Mucosa of rectum (tissue), 2 donors: Measurements from ENCODE around the gene ACACB.

ENCODE experiments used
- H3K27ac ChIP-seq, 2 donors: one replicate each; pipeline ENCODE4 v1.7.0; 2013; ENCODE audit warnings: inconsistent platforms in 2 of 2, low read depth in 2 of 2, low read length in 2 of 2
- H3K27me3 ChIP-seq, 2 donors: one replicate each; pipeline ENCODE4 v1.7.0; 2013; ENCODE audit warnings: low read length in 2 of 2; ENCODE audit not compliant: control insufficient read depth in 2 of 2, insufficient read depth in 2 of 2
- H3K36me3 ChIP-seq, 2 donors: one replicate each; pipeline ENCODE4 v1.7.0; 2013; ENCODE audit warnings: low read length in 2 of 2; ENCODE audit not compliant: control insufficient read depth in 2 of 2, insufficient read depth in 2 of 2
- H3K4me1 ChIP-seq, 2 donors: one replicate each; pipeline ENCODE4 v1.7.0; 2013; ENCODE audit warnings: low read length in 2 of 2, mild to moderate bottlenecking in 1 of 2; ENCODE audit not compliant: control insufficient read depth in 2 of 2, insufficient read depth in 2 of 2
- H3K4me3 ChIP-seq, 2 donors: one replicate each; pipeline ENCODE4 v1.7.0; 2013; ENCODE audit warnings: low read length in 2 of 2
- H3K9ac ChIP-seq, 2 donors: one replicate each; pipeline ENCODE4 v1.7.0; 2013; ENCODE audit warnings: low read length in 2 of 2, low read depth in 1 of 2, mild to moderate bottlenecking in 1 of 2
- H3K9me3 ChIP-seq, 2 donors: one replicate each; pipeline ENCODE4 v1.7.0; 2013; ENCODE audit warnings: low read length in 2 of 2; ENCODE audit not compliant: control insufficient read depth in 2 of 2
- donor health status: healthy.
- donor health status: Normal muscosa, but diverticular disease.

The ACACB gene

DNA sequence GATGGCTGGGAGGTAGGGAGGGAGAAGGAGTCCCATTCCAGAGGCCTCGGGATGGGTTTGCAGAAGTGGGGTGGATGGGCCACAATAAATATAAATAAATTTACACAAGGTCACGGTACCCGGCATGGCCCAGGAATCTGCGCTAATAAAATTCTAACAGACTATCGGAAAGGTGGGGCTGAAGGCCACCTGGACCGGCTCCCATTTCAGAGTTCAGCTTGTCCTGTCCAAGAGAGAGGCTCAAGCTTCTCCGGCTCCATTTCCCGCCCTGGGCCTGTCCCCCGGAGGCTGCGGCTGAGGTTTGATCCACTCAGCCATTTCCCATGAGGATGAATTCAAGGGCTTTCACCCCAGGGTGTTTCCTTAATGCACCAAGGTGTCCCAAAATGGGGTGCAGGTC, 162.5 kb downstream of the ACACB start:
- Histone ChIP-seq H3K4me1 (peaks cover 0 to 4% of the 10 kb centered on the region in 2 donors), H3K9ac (no peak overlapping the region), H3K9me3 (no peaks in the 10 kb centered on the region), H3K36me3 (no peaks in the 10 kb centered on the region), H3K27me3 (no peaks in the 10 kb centered on the region), H3K27ac (no peak overlapping the region), H3K4me3 (no peak overlapping the region)

DNA sequence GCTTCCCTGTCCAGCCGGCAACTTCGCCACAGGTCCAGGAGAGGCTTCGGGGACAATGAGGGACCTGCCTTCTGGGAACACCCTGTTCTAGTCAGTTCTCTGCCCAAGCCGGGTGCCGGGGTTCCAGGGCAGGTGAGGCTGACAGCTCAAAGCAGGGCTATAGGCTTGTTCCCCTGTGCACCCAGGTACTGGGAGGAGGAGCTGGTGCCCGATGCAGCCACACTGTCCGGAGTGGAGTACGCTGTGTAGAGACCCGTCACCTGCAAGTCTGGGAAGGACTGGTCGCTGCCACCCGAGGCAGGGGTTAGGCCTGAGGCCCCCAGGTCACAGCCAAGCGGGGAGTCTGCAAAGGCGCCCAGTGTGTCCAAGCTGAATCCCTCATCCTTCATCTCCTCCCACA, 163.1 kb downstream of the ACACB start:
- Histone ChIP-seq H3K4me1 (peaks cover 0 to 4% of the 10 kb centered on the region in 2 donors), H3K27me3 (no peaks in the 10 kb centered on the region), H3K9me3 (no peaks in the 10 kb centered on the region), H3K4me3 (no peak overlapping the region), H3K36me3 (no peaks in the 10 kb centered on the region), H3K9ac (no peak overlapping the region), H3K27ac (no peak overlapping the region)

DNA sequence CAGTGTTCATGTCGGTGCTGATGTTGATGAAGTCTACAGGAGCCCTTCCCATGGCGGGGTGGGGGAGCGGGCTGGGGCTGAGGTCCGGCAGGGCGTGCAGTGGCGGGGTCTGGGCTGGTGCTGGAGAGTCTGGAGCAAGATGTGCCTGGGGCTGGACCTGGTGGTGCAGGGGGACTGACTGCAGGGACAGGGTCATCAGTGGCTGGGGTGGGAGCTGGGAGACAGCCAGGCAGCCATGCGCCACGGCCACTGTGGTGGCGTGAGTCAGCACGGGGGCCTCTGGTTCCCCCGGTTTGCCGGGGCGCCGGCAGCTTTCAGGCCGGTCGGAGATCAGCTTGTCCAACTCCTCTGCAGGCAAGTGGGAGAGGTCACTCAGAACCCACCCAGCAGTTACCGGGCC, 165.1 kb downstream of the ACACB start:
- Histone ChIP-seq H3K27ac (no peak overlapping the region), H3K9me3 (no peaks in the 10 kb centered on the region), H3K9ac (no peak overlapping the region), H3K4me1 (peaks cover 0 to 4% of the 10 kb centered on the region in 2 donors), H3K4me3 (no peak overlapping the region), H3K36me3 (no peaks in the 10 kb centered on the region), H3K27me3 (no peaks in the 10 kb centered on the region)

DNA sequence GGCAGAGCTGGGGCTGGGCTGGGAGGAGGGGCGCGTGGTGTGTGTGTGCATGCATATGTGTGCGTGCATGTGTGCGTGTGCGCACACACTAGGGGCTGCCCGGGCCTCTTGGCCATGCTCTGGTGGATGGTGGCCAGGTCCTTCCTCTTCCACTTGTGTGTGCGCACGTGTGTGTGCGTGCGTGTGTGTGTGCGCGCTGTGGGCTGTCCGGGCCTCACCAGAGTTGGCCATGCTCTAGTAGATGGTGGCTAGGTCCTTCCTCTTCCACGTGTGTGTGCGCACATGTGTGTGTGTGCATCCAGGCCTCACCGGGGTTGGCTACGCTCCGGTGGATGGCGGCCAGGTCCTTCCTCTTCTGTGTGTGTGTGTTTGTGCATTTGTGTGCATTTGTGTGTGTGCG, 168.0 kb downstream of the ACACB start:
- H3K4me3 ChIP-seq: no peak overlapping the region
- no peak overlapping the region for H3K27ac ChIP-seq
- no peaks in the 10 kb centered on the region for H3K36me3 ChIP-seq
- H3K9ac ChIP-seq: no peak overlapping the region
- no peaks in the 10 kb centered on the region for H3K27me3 ChIP-seq
- H3K9me3 ChIP-seq: no peaks in the 10 kb centered on the region
- H3K4me1 ChIP-seq: no peaks in the 10 kb centered on the region

DNA sequence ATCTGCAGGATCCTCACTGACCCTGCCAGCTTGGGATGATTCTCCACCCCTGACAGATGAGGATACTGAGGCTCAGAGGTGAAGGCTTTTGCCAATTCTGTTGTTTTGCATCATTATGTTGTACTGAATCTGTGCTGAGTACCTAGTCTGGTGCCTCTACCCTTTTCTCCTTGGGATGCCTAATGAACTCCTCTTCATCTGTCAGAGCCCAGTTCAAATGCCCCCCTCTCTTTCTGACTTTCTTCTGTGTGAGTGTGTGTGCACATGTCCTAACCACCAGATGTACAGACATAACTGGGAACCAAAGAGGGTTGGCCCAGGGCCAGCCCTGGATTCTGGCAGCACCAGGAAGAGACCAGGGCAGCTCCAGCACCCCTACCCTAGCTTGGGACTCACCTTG, 169.9 kb downstream of the ACACB start:
- Histone ChIP-seq H3K9ac (no peak overlapping the region), H3K36me3 (no peaks in the 10 kb centered on the region), H3K27ac (no peak overlapping the region), H3K4me1 (no peaks in the 10 kb centered on the region), H3K4me3 (no peak overlapping the region), H3K9me3 (no peaks in the 10 kb centered on the region), H3K27me3 (no peaks in the 10 kb centered on the region)

DNA sequence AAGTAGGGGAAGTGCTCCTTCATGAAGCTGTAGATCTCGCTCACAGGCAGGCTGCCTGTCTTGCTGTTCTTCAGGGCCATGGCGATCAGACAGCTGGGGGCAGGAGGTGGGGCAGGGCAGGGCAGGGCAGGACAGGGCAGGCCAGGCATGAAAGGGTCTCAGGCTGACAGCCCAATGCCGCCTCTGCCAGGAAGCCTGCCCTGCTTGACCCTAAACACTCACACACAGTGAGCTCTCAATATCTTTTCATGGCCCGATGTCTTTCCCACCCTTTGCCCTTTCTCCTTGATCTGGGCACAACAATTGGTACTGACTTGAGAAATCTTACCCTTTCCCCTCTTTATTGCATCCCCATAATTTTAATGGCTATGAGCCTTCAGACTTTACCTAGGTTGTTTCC, 170.3 kb downstream of the ACACB start:
- no peaks in the 10 kb centered on the region for H3K4me1 ChIP-seq
- no peak overlapping the region for H3K4me3 ChIP-seq
- H3K36me3 ChIP-seq: no peaks in the 10 kb centered on the region
- H3K27me3 ChIP-seq: no peaks in the 10 kb centered on the region
- H3K9ac ChIP-seq: no peak overlapping the region
- no peaks in the 10 kb centered on the region for H3K9me3 ChIP-seq
- H3K27ac ChIP-seq: no peak overlapping the region

DNA sequence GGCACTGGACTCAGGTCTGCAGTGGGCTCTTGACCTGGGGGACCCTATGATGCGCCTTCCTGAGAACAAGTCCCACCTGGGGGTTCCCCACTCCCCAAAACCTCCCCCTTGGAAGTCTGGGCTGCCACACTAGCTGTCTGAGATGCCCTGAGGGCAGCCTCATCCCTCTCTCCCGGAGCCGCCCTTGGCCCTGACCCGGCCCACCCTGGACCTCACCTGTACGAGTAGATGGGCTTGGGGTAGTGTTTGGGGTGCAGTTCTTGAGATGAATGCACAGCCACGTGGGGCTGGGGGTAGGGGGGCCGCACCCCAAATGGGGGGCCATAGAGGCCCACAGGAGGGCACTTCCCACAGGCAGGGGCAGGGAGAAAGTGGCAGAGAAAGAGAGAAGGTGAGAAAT, 170.8 kb downstream of the ACACB start:
- Histone ChIP-seq H3K27ac (no peak overlapping the region), H3K36me3 (no peaks in the 10 kb centered on the region), H3K9me3 (no peaks in the 10 kb centered on the region), H3K9ac (no peak overlapping the region), H3K27me3 (no peaks in the 10 kb centered on the region), H3K4me1 (no peaks in the 10 kb centered on the region), H3K4me3 (no peak overlapping the region)

DNA sequence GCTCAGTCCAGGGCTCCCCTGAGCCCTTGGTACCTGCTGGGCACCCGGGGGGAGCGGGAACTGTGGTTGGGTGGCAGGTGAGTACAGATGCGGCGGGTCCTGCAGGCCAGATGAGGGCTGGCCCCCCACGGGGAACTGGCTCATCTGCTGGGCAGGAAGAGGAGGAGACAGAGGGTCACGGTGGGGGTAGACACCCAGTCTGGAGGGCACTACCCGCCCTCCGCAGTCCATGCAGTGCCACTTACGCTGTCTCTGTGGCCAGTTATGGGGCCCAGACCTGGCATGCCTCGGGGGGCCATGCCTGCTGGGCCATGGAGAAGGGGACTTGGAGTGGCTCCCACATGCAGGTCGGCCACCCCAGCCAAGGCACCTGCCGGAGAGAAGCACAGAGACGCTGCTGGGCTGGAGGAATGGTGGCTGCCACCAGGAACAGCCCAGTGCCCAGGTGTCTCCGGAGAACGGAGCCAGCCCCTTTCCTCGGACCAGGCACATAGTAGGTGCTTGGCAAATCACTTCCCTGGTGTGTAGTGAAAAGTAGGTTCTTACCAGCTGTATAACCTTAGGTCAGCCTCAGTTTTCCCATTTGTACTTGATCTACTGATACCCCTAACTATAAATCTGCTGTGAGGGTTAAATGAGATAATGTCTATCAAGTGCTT, 171.6 kb downstream of the ACACB start:
- Histone ChIP-seq H3K9ac (no peak overlapping the region), H3K27ac (no peak overlapping the region), H3K4me1 (no peaks in the 10 kb centered on the region), H3K27me3 (no peaks in the 10 kb centered on the region), H3K36me3 (no peaks in the 10 kb centered on the region), H3K9me3 (no peaks in the 10 kb centered on the region), H3K4me3 (no peak overlapping the region)

DNA sequence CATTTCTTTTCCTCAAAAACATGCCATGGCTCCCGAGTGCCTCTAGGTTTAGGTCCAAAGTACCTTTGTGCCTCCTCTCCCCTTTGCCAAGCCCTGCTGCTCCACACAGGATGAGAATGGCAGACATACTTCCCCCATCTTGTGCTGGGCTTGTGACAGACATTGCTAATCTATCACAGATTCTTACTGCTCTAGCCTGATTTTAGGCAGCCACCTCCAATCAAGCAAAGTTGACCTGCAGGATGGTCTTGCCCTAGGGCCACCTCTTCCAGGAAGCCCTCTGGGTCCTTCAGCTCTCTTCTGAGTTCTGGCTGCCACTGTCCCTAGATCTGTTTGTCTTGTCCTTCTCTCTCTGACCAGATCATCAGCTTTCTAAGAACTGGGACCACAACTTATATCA, 172.2 kb downstream of the ACACB start:
- no peaks in the 10 kb centered on the region for H3K36me3 ChIP-seq
- H3K27ac ChIP-seq: no peak overlapping the region
- H3K4me3 ChIP-seq: no peak overlapping the region
- H3K9me3 ChIP-seq: no peaks in the 10 kb centered on the region
- H3K9ac ChIP-seq: no peak overlapping the region
- no peaks in the 10 kb centered on the region for H3K4me1 ChIP-seq
- no peaks in the 10 kb centered on the region for H3K27me3 ChIP-seq

DNA sequence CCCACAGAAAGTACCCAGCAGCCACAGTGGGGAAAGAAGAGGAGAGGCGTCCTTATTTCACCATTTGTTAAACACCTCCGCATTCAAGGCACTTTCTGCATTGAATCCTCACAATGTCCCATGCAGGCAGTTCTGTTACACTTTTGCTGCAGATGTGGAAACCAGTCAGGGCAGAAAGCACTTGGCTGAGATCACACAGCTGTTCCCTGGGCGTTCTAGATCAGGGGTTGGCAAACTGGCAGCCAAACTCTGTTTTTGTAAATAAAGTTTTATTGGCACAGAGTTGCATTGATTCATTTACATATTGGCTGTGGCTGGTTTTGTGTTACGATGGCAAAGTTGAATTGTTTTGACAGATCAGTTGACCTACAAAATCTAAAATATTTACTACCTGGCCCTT, 172.6 kb downstream of the ACACB start:
- no peak overlapping the region for H3K4me3 ChIP-seq
- H3K4me1 ChIP-seq: no peaks in the 10 kb centered on the region
- no peak overlapping the region for H3K9ac ChIP-seq
- no peaks in the 10 kb centered on the region for H3K9me3 ChIP-seq
- no peaks in the 10 kb centered on the region for H3K36me3 ChIP-seq
- H3K27me3 ChIP-seq: no peaks in the 10 kb centered on the region
- H3K27ac ChIP-seq: no peak overlapping the region

DNA sequence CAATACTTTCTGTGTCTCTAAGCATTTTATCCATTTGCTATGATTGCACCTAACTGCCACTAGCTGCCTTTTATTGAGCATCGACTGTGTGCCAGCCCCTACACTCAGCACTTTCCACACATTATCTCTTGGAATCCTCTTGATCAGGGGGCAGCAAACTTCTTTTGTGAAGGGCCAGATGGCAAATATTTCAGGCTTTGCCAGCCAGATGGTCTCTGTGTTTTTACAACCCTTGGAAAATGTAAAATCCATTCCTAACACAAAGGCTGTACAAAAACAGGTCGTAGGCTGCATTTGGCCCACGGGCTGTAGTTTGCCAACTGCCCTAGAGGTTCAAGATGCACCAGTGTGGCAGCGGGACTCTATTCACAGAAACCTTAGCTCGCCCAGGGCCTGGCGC, 173.2 kb downstream of the ACACB start:
- H3K27me3 ChIP-seq: no peaks in the 10 kb centered on the region
- no peak overlapping the region for H3K4me3 ChIP-seq
- H3K9ac ChIP-seq: no peak overlapping the region
- no peak overlapping the region for H3K27ac ChIP-seq
- H3K36me3 ChIP-seq: no peaks in the 10 kb centered on the region
- H3K9me3 ChIP-seq: no peaks in the 10 kb centered on the region
- no peaks in the 10 kb centered on the region for H3K4me1 ChIP-seq
